GM18519 (cell line): ENCODE results near the gene MED15.
"Not testable (repeated sequence)": the region's sequence is repeated elsewhere in the genome, so short reads cannot be mapped to it uniquely, and the experiment has no call there.

Experiments used
- ATAC-seq: cut with Tn5 transposase; IDR thresholded peaks from one replicate; pipeline ENCODE4 v1.9.1; 2021; ENCODE audit warnings: mild to moderate bottlenecking, moderate library complexity; ENCODE audit not compliant: unreplicated experiment, low FRiP score

MED15 gene

GRCh38 chr22:20591660-20592310, 84.4 kb downstream of the MED15 start:
- ATAC-seq = no peak

- not testable (repeated sequence) for ATAC-seq
These were observed 86.6 kb downstream of the MED15 start for GRCh38 chr22:20594038-20594437.

- ATAC-seq = not testable (repeated sequence)
These were observed 87.1 kb downstream of the MED15 start for GRCh38 chr22:20594486-20594885.

- ATAC-seq = no peak
These were observed 88.1 kb downstream of the MED15 start for GRCh38 chr22:20595461-20595860.

- no peak for ATAC-seq
These were observed 91.7 kb downstream of the MED15 start for GRCh38 chr22:20599117-20599516.

GRCh38 chr22:20600137-20600673, 92.8 kb downstream of the MED15 start:
- no peak for ATAC-seq

GRCh38 chr22:20601308-20601707, 93.9 kb downstream of the MED15 start:
- ATAC-seq = no peak

- no peak for ATAC-seq
These were observed 95.3 kb downstream of the MED15 start for GRCh38 chr22:20602609-20603164.

GRCh38 chr22:20604092-20604747, 96.8 kb downstream of the MED15 start:
- ATAC-seq = no peak

GRCh38 chr22:20604776-20605221, 97.4 kb downstream of the MED15 start:
- no peak for ATAC-seq

GRCh38 chr22:20605328-20605727, 97.9 kb downstream of the MED15 start:
- ATAC-seq = no peak

- ATAC-seq = no peak
These were observed 98.8 kb downstream of the MED15 start for GRCh38 chr22:20606041-20606783.

- ATAC-seq = no peak
These were observed 99.3 kb downstream of the MED15 start for GRCh38 chr22:20606784-20607128.

- no peak for ATAC-seq
These were observed 99.9 kb downstream of the MED15 start for GRCh38 chr22:20607157-20607907.

GRCh38 chr22:20610243-20610686, 102.9 kb downstream of the MED15 start:
- ATAC-seq = no peak

- ATAC-seq = no peak
These were observed 103.3 kb downstream of the MED15 start for GRCh38 chr22:20610757-20611156.

GRCh38 chr22:20611418-20611817, 104.0 kb downstream of the MED15 start:
- ATAC-seq = no peak

- ATAC-seq = no peak
These were observed 105.9 kb downstream of the MED15 start for GRCh38 chr22:20613301-20613700.

GRCh38 chr22:20615021-20615420, 107.6 kb downstream of the MED15 start:
- ATAC-seq = no peak
